ENCODE data around the gene ZNF408. TPM values are rescaled to one million over a fixed set of nuclear protein-coding genes. Genes with fewer than 3 reads are reported as not detected.

The ZNF408 gene
- total and polyA plus RNA-seq, 2 of the 13 experiments (the other 11 are each of a cell fraction or from before 2014, with no cell fraction given), result 11.2 to 12.5 TPM

DNA sequence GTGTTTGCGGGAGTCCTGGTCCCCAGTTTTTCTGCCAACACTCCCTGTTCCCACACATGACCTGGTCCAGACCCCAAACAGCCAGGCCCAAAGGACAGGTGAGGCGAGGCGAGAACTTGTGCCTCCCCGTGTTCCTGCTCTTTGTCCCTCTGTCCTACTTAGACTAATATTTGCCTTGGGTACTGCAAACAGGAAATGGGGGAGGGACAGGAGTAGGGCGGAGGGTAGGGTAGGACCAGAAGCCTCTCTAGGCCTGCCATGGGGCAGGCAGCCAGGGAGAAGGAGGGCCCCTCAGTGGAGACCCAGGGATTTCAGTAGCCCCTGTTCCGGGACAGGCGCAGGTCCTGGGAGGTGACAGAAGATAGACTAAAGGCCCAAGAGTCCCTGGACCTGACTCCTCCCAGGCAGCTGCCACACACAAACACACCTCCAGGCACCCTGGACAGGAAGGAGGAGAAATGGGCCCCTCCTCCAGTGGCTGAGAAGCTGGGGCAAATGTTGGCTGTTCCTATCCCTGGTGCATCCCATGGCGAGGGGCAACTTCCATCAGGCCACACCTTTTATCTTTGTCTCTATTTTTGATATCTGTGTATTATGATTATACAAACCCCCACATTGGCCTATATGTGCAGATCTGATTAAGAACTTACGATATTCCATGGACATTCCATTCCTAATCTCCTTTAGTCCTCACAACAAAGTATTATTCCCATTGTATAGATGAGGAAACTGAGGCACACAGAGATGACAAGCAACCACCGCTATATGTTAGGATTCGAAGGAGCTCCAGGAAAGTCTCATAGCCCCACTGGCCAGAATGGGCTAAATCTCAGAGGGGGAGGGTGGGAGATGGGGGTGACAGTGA, 17.6 kb downstream of the ZNF408 start (continued):
- TF ChIP-seq, protein P1, sequence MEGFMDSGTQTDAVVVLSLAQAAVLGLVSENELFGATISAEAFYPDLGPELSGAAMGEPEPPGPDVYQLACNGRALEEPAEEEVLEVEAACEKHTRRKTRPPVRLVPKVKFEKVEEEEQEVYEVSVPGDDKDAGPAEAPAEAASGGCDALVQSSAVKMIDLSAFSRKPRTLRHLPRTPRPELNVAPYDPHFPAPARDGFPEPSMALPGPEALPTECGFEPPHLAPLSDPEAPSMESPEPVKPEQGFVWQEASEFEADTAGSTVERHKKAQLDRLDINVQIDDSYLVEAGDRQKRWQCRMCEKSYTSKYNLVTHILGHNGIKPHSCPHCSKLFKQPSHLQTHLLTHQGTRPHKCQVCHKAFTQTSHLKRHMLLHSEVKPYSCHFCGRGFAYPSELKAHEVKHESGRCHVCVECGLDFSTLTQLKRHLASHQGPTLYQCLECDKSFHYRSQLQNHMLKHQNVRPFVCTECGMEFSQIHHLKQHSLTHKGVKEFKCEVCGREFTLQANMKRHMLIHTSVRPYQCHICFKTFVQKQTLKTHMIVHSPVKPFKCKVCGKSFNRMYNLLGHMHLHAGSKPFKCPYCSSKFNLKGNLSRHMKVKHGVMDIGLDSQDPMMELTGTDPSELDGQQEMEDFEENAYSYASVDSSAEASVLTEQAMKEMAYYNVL (CRISPR knock-in tag; IDR thresholded peaks at IDR 0.05; ENCODE audit: borderline replicate concordance), result no peak; the same call in 1 of the 2 replicates
- TF ChIP-seq PHF21A (CRISPR knock-in tag; IDR thresholded peaks at IDR 0.05), result peak; percentile 100
- TF ChIP-seq MTF2 (CRISPR knock-in tag; IDR thresholded peaks at IDR 0.05; ENCODE audit: borderline replicate concordance), result peak; percentile 50; the same call in 1 of the 2 replicates
- TF ChIP-seq, protein P2, sequence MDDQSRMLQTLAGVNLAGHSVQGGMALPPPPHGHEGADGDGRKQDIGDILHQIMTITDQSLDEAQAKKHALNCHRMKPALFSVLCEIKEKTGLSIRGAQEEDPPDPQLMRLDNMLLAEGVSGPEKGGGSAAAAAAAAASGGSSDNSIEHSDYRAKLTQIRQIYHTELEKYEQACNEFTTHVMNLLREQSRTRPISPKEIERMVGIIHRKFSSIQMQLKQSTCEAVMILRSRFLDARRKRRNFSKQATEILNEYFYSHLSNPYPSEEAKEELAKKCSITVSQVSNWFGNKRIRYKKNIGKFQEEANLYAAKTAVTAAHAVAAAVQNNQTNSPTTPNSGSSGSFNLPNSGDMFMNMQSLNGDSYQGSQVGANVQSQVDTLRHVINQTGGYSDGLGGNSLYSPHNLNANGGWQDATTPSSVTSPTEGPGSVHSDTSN (CRISPR knock-in tag; IDR thresholded peaks at IDR 0.05; ENCODE audit: borderline replicate concordance), result no peak
- TF ChIP-seq RBM22 (optimal IDR thresholded peaks at IDR 0.05; ENCODE audit: low read length), result no peak
- TF ChIP-seq MTF1 (CRISPR knock-in tag; IDR thresholded peaks at IDR 0.05), result no peak
- TF ChIP-seq NR2F1 (CRISPR knock-in tag; IDR thresholded peaks at IDR 0.05), result peak; percentile 80
- no peak for TF ChIP-seq PCBP1 (IDR thresholded peaks at IDR 0.05; ENCODE audit: borderline replicate concordance, low read depth, low read length)
- TF ChIP-seq GATAD2A (CRISPR knock-in tag; IDR thresholded peaks at IDR 0.05), result peak; percentile 94
- TF ChIP-seq AHR (CRISPR knock-in tag; IDR thresholded peaks at IDR 0.05), result 0 out of 2 replicates have a peak, but pooled peaks have one; percentile 31
- TF ChIP-seq ZBTB21 (CRISPR knock-in tag; IDR thresholded peaks at IDR 0.05), result peak; percentile 43; the same call in 1 of the 2 replicates
- TF ChIP-seq, protein P3, sequence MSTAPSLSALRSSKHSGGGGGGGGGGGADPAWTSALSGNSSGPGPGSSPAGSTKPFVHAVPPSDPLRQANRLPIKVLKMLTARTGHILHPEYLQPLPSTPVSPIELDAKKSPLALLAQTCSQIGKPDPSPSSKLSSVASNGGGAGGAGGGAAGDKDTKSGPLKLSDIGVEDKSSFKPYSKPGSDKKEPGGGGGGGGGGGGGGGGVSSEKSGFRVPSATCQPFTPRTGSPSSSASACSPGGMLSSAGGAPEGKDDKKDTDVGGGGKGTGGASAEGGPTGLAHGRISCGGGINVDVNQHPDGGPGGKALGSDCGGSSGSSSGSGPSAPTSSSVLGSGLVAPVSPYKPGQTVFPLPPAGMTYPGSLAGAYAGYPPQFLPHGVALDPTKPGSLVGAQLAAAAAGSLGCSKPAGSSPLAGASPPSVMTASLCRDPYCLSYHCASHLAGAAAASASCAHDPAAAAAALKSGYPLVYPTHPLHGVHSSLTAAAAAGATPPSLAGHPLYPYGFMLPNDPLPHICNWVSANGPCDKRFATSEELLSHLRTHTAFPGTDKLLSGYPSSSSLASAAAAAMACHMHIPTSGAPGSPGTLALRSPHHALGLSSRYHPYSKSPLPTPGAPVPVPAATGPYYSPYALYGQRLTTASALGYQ (CRISPR knock-in tag; IDR thresholded peaks at IDR 0.05), result peak; percentile 90
- TF ChIP-seq ZNF850 (CRISPR knock-in tag; conservative IDR thresholded peaks at IDR 0.05), result 0 out of 2 replicates have a peak, but pooled peaks have one; percentile 46
- no peak for TF ChIP-seq JUN (CRISPR knock-in tag; IDR thresholded peaks at IDR 0.05)
- TF ChIP-seq ZSCAN25 (CRISPR knock-in tag; IDR thresholded peaks at IDR 0.05), result peak; percentile 98
- TF ChIP-seq, protein P4, sequence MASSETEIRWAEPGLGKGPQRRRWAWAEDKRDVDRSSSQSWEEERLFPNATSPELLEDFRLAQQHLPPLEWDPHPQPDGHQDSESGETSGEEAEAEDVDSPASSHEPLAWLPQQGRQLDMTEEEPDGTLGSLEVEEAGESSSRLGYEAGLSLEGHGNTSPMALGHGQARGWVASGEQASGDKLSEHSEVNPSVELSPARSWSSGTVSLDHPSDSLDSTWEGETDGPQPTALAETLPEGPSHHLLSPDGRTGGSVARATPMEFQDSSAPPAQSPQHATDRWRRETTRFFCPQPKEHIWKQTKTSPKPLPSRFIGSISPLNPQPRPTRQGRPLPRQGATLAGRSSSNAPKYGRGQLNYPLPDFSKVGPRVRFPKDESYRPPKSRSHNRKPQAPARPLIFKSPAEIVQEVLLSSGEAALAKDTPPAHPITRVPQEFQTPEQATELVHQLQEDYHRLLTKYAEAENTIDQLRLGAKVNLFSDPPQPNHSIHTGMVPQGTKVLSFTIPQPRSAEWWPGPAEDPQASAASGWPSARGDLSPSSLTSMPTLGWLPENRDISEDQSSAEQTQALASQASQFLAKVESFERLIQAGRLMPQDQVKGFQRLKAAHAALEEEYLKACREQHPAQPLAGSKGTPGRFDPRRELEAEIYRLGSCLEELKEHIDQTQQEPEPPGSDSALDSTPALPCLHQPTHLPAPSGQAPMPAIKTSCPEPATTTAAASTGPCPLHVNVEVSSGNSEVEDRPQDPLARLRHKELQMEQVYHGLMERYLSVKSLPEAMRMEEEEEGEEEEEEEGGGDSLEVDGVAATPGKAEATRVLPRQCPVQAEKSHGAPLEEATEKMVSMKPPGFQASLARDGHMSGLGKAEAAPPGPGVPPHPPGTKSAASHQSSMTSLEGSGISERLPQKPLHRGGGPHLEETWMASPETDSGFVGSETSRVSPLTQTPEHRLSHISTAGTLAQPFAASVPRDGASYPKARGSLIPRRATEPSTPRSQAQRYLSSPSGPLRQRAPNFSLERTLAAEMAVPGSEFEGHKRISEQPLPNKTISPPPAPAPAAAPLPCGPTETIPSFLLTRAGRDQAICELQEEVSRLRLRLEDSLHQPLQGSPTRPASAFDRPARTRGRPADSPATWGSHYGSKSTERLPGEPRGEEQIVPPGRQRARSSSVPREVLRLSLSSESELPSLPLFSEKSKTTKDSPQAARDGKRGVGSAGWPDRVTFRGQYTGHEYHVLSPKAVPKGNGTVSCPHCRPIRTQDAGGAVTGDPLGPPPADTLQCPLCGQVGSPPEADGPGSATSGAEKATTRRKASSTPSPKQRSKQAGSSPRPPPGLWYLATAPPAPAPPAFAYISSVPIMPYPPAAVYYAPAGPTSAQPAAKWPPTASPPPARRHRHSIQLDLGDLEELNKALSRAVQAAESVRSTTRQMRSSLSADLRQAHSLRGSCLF (CRISPR knock-in tag; IDR thresholded peaks at IDR 0.05; ENCODE audit: borderline replicate concordance), result no peak; the same call in 1 of the 2 replicates
